Ascending aorta (tissue), 2 donors: ENCODE measurements around the gene LDB1. TPM values are rescaled to one million over a fixed set of nuclear protein-coding genes. Genes with fewer than 3 reads are reported as not detected.

Source experiments
- DNase-seq, 2 donors: peaks; one replicate each; pipeline ENCODE4 v3.0.0-alpha.2; 2019; ENCODE audit warnings: low spot score in 2 of 2
- H3K27ac ChIP-seq, 2 donors: fragments of 200-600 bp; sonication (generic); one replicate each; pipeline ENCODE4 v1.5.1; 2016 to 2017; ENCODE audit warnings: mild to moderate bottlenecking in 1 of 2
- H3K27me3 ChIP-seq: fragments of 200-600 bp; sonication (generic); one replicate; pipeline ENCODE4 v1.5.1; 2017
- H3K36me3 ChIP-seq, 2 donors: fragments of 200-600 bp; sonication (generic); one replicate each; pipeline ENCODE4 v1.5.1; 2016
- H3K4me1 ChIP-seq, 2 donors: fragments of 200-600 bp; sonication (generic); one replicate each; pipeline ENCODE4 v1.5.1; 2016 to 2017; ENCODE audit warnings: mild to moderate bottlenecking in 1 of 2
- H3K4me3 ChIP-seq, 2 donors: fragments of 200-600 bp; sonication (generic); one replicate each; pipeline ENCODE4 v1.5.1; 2016 to 2017; ENCODE audit warnings: mild to moderate bottlenecking in 1 of 2
- H3K9me3 ChIP-seq, 2 donors: fragments of 200-600 bp; sonication (generic); one replicate each; pipeline ENCODE4 v1.5.1; 2016
- intact Hi-C: fragments of 100-400 bp; cut with DNase I; formaldehyde crosslinking; loops from one replicate; pipeline ENCODE4 v1.15.1; 2023
- total RNA-seq: library from RNA; depleted of rRNA; stranded (reverse); fragments of >200 nt; gene quantifications from one replicate; pipeline ENCODE4 v1.1.0, GENCODE V29; 2016
- TF ChIP-seq, protein P1 (sequence below), 3 experiments: fragments of 200-600 bp in 2 of 3; fragments of 450-650 bp in 1 of 3; sonication (generic) in 2 of 3; IDR thresholded peaks; one replicate each; pipeline ENCODE4 v1.5.1; 2016 to 2019; ENCODE audit warnings: antibody characterized with exemption in 3 of 3, mild to moderate bottlenecking in 1 of 3, moderate library complexity in 1 of 3

Gene LDB1
- total RNA-seq, 1 donor from 2014 or later = 29.8 TPM

- Histone ChIP-seq H3K27me3 (no peaks in the 10 kb centered on the region), H3K4me1 (peaks cover 10 to 18% of the 10 kb centered on the region in 2 donors), H3K27ac (no peak overlapping the region), H3K36me3 (peaks cover 48 to 52% of the 10 kb centered on the region in 2 donors), H3K9me3 (no peaks in the 10 kb centered on the region), H3K4me3 (no peak overlapping the region)
- intact Hi-C loops = no loop called here
- TF ChIP-seq, protein P1, sequence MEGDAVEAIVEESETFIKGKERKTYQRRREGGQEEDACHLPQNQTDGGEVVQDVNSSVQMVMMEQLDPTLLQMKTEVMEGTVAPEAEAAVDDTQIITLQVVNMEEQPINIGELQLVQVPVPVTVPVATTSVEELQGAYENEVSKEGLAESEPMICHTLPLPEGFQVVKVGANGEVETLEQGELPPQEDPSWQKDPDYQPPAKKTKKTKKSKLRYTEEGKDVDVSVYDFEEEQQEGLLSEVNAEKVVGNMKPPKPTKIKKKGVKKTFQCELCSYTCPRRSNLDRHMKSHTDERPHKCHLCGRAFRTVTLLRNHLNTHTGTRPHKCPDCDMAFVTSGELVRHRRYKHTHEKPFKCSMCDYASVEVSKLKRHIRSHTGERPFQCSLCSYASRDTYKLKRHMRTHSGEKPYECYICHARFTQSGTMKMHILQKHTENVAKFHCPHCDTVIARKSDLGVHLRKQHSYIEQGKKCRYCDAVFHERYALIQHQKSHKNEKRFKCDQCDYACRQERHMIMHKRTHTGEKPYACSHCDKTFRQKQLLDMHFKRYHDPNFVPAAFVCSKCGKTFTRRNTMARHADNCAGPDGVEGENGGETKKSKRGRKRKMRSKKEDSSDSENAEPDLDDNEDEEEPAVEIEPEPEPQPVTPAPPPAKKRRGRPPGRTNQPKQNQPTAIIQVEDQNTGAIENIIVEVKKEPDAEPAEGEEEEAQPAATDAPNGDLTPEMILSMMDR (IDR thresholded peaks at IDR 0.05) = no peak
- DNase-seq = no peak
Observed at GRCh38 chr10:102109166-102110116, 10.7 kb downstream of the LDB1 start.

DNA sequence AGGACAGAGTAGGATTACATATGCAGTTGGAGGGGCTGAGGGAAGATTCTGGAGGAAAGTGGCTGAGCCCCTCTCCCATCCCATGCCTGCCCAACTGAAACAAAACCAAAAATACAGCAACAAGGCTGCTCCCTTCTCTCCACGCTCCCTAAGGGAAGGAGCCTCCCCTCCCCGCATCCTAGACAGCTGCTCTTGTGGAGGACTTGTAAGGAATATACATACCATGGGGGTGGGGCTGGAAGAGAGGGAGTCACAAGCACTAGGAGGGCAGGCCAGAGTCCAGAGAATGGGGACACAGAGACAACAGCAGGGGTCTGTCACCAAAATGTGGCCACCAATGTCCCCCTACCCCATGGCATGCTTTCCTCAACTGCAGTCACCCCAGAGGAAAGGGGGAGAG lies 13.2 kb downstream of the LDB1 start:
- Histone ChIP-seq H3K27ac (no peak overlapping the region), H3K4me1 (no peaks in the 10 kb centered on the region), H3K27me3 (no peaks in the 10 kb centered on the region), H3K4me3 (no peak overlapping the region), H3K9me3 (no peaks in the 10 kb centered on the region), H3K36me3 (peaks cover 48 to 54% of the 10 kb centered on the region in 2 donors)
- intact Hi-C loops = no loop called here
- TF ChIP-seq, protein P1 (IDR thresholded peaks at IDR 0.05) = no peak
- no peak for DNase-seq

- Histone ChIP-seq H3K36me3 (peaks cover 7 to 13% of the 10 kb centered on the region in 2 donors), H3K4me1 (no peaks in the 10 kb centered on the region), H3K27ac (no peak overlapping the region), H3K27me3 (no peaks in the 10 kb centered on the region), H3K4me3 (no peak overlapping the region), H3K9me3 (no peaks in the 10 kb centered on the region)
- TF ChIP-seq, protein P1 (IDR thresholded peaks at IDR 0.05) = no peak
- intact Hi-C loops = no loop called here
- DNase-seq = no peak
Observed at GRCh38 chr10:102102421-102102820, 17.7 kb downstream of the LDB1 start.

GRCh38 chr10:102101152-102101551 lies 19.0 kb downstream of the LDB1 start:
- intact Hi-C loops = no loop called here
- Histone ChIP-seq H3K27ac (no peak overlapping the region), H3K36me3 (peaks cover 0 to 3% of the 10 kb centered on the region in 2 donors), H3K4me3 (no peak overlapping the region), H3K27me3 (no peaks in the 10 kb centered on the region), H3K4me1 (no peaks in the 10 kb centered on the region), H3K9me3 (no peaks in the 10 kb centered on the region)
- no peak for DNase-seq
- TF ChIP-seq, protein P1 (IDR thresholded peaks at IDR 0.05) = no peak

DNA sequence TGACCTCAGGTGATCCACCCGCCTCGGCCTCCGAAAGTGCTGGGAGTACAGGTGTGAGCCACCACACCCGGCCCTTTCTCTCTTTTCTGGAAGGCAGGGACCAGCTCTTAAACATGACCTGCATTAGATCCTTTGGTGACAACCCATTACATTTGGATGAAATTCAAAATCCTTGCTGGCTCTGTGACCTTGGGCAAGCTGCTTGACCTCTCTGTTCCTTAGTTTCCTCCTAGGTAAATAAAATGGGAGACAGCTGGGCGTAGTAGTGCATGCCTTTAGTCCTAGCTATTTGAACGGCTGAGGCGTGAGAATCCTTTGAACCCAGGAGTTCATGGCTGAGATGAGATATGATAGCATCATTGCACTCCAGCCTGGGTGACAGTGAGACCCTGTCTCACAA lies 23.7 kb downstream of the LDB1 start:
- Histone ChIP-seq H3K36me3 (no peaks in the 10 kb centered on the region), H3K9me3 (no peaks in the 10 kb centered on the region), H3K27ac (no peak overlapping the region), H3K4me3 (no peak overlapping the region), H3K27me3 (no peaks in the 10 kb centered on the region), H3K4me1 (no peaks in the 10 kb centered on the region)
- DNase-seq = no peak
- intact Hi-C loops = no loop called here
- TF ChIP-seq, protein P1 (IDR thresholded peaks at IDR 0.05) = no peak
